Mammary epithelial cell (primary cell): ENCODE measurements around the gene STAMBPL1.

ENCODE experiments used
- CTCF ChIP-seq, 2 donors: IDR thresholded peaks in 1 of 2; conservative IDR thresholded peaks in 1 of 2; 2 replicates each; pipeline ENCODE4 v1.5.1; 2011 to 2012; ENCODE audit warnings: inconsistent platforms in 2 of 2, low read length in 2 of 2, mild to moderate bottlenecking in 2 of 2, control low read depth in 1 of 2, low read depth in 1 of 2; ENCODE audit not compliant: insufficient read depth in 1 of 2; ENCODE audit errors: extremely low read depth in 1 of 2
- EZH2 ChIP-seq: IDR thresholded peaks from 2 replicates; pipeline ENCODE4 v1.6.1; 2012; ENCODE audit warnings: low read length, inconsistent platforms, borderline replicate concordance

GRCh38 chr10:88931548-88931947 lies 51.5 kb downstream of the STAMBPL1 start:
- TF ChIP-seq CTCF (conservative IDR thresholded peaks at IDR 0.05 in 1 of 2, IDR thresholded peaks at IDR 0.05 in 1 of 2; ENCODE audit: extremely low read depth in 1 of 2, insufficient read depth in 1 of 2, low read depth in 1 of 2, low read length in 2 of 2) (no peak), EZH2 (no peak)
